SH-SY5Y (cell line): Measurements from ENCODE around the gene CRYL1.

Experiments used
- GATA2 ChIP-seq: IDR thresholded peaks from 2 replicates; pipeline ENCODE4 v1.6.1; 2011; ENCODE audit warnings: mild to moderate bottlenecking, low read depth, low read length
- GATA3 ChIP-seq: IDR thresholded peaks from 2 replicates; pipeline ENCODE4 v1.6.1; 2011; ENCODE audit warnings: low read depth, mild to moderate bottlenecking, low read length, moderate library complexity

DNA sequence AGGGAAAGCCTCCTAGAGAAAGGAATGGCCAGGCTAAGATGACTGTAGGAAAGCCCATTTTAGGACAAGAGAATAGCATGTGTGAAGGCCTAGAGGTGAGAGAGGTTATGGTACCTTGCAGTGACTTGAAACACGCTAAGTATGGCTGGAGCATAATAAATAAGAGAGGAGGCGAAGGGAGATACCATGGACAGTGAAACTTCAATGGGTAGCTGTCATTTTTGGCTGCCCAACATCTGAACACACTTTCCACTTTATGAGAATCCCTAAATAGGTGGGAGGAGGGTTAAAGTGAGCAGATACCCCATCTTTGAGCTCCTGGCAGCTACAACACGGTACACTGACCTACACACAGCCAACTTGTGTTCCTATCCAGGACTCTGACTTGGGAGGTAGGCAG, 33.3 kb upstream of the CRYL1 start:
- no peak for TF ChIP-seq GATA3
- TF ChIP-seq GATA2, result no peak
